ENCODE data around the gene SLC26A8.

GRCh38 chr6:35969646-35970045 is 54.8 kb downstream of the SLC26A8 start:
- no peak for TF ChIP-seq YY1 (IDR thresholded peaks at IDR 0.05; ENCODE audit: insufficient read depth, insufficient read length)
- no peak for TF ChIP-seq ZNF274 (IDR thresholded peaks at IDR 0.05; ENCODE audit: low read depth, low read length)

All from NT2/D1 (cell line).